ENCODE results near the gene KAT5. TPM values are rescaled to one million over a fixed set of nuclear protein-coding genes. Genes with fewer than 3 reads are reported as not detected.

KAT5 gene
- total and polyA plus RNA-seq, 2 experiments from 2014 or later, result 33.3 to 34.8 TPM

DNA sequence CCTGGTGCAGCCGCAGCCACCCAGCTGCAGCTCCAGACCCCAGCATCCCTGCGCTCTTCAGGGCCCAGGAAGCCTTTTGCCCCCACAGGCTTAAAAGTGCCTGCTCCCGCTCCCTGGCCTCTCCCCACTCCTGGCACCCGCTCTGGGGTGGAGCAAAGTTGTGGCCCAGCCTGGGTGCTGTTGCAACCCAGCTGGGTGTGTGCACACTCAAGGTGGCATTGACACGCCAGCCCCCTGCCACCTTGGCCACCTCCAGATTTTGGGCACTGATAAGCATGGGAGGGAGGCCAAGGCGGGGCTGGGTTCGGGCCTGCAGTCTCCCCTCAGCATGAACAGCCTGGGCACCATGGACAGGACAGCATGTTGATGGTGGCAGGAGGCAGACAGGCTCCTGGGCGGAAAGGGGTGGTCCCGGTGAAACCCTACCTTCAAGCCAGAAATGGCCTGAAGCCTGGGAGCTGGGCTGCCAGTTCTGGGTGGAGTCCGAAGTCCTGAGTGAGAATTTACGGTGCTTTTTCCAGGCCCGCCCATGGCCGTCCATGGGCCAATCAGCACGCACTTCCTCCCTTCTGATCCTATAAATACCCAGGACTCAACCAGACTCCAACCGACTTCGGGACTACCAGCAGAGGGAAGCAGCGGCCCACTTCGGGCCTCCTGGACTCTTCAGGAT is 32.1 kb downstream of the KAT5 start:
- Mint-ChIP-seq H3K9me3 (peaks cover 13% of the 10 kb centered on the region; the same call in 2 of the 3 replicates), H3K27me3 (ENCODE audit: insufficient read depth, low read depth, poor library complexity) (peaks cover 1% of the 10 kb centered on the region), H3K4me1 (no peaks in the 10 kb centered on the region; the same call in 2 of the 3 replicates), H3K36me3 (ENCODE audit: low read depth) (no peaks in the 10 kb centered on the region), H3K27ac (no peak overlapping the region), H3K4me3 (no peak overlapping the region)
- peak overlapping the region; percentile 74 for H2AFZ ChIP-seq
- no peaks in the 10 kb centered on the region for H3K4me1 ChIP-seq (ENCODE audit: insufficient read depth)
- H3K4me3 ChIP-seq, result no peak overlapping the region
- H3K79me2 ChIP-seq (replicated peaks; ENCODE audit: insufficient read depth), result no peaks in the 10 kb centered on the region
- no peaks in the 10 kb centered on the region for H3K36me3 ChIP-seq (ENCODE audit: insufficient read depth)
- DNase-seq (ENCODE audit: low spot score), result peak; percentile 78
- ATAC-seq, result peak; percentile 98
- no peak overlapping the region for H3K4me2 ChIP-seq
- no peaks in the 10 kb centered on the region for H3K9me2 ChIP-seq (ENCODE audit: insufficient read depth)
- H3K27me3 ChIP-seq (ENCODE audit: insufficient read depth), result peaks cover 5% of the 10 kb centered on the region; the same call in 1 of the 2 replicates
- no peak overlapping the region for H3K27ac ChIP-seq (ENCODE audit: low read depth)
- H4K20me1 ChIP-seq (replicated peaks; ENCODE audit: insufficient read depth), result no peaks in the 10 kb centered on the region
- H3F3A ChIP-seq (replicated peaks; ENCODE audit: low read depth), result no peaks in the 10 kb centered on the region
- TF ChIP-seq STAT1 (IDR thresholded peaks at IDR 0.05; ENCODE audit: unreplicated experiment) (no peak), JUNB (IDR thresholded peaks at IDR 0.05; ENCODE audit: unreplicated experiment) (no peak)
- TF ChIP-seq, protein P1, sequence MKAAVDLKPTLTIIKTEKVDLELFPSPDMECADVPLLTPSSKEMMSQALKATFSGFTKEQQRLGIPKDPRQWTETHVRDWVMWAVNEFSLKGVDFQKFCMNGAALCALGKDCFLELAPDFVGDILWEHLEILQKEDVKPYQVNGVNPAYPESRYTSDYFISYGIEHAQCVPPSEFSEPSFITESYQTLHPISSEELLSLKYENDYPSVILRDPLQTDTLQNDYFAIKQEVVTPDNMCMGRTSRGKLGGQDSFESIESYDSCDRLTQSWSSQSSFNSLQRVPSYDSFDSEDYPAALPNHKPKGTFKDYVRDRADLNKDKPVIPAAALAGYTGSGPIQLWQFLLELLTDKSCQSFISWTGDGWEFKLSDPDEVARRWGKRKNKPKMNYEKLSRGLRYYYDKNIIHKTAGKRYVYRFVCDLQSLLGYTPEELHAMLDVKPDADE (IDR thresholded peaks at IDR 0.05), result no peak
- TF ChIP-seq, protein P2, sequence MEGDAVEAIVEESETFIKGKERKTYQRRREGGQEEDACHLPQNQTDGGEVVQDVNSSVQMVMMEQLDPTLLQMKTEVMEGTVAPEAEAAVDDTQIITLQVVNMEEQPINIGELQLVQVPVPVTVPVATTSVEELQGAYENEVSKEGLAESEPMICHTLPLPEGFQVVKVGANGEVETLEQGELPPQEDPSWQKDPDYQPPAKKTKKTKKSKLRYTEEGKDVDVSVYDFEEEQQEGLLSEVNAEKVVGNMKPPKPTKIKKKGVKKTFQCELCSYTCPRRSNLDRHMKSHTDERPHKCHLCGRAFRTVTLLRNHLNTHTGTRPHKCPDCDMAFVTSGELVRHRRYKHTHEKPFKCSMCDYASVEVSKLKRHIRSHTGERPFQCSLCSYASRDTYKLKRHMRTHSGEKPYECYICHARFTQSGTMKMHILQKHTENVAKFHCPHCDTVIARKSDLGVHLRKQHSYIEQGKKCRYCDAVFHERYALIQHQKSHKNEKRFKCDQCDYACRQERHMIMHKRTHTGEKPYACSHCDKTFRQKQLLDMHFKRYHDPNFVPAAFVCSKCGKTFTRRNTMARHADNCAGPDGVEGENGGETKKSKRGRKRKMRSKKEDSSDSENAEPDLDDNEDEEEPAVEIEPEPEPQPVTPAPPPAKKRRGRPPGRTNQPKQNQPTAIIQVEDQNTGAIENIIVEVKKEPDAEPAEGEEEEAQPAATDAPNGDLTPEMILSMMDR (conservative IDR thresholded peaks at IDR 0.05; ENCODE audit: low read depth in 2 of 2), result peak; percentile 47 to 71

DNA sequence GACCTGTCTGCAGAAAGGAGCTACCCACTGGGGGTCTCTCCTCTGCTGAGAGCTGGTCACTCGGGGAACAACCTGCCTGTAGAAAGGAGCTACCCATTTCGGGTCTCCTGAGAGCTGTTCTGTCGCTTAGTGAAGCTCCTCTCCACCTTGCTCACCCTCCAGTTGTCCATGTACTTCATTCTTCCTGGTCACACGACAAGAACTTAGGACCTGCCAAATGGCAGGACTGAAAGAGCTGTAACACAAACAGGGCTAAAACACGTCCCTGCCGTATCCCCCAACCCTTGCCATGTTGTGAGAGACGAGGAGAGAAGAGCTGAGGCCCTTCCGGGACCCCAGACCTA is 32.6 kb downstream of the KAT5 start:
- no peak overlapping the region for H3K27ac Mint-ChIP-seq
- TF ChIP-seq, protein P2 (conservative IDR thresholded peaks at IDR 0.05; ENCODE audit: low read depth in 2 of 2), result 0 out of 4 replicates have a peak, but pooled peaks of 1 of the 2 experiments have one; percentile 3
- no peak for TF ChIP-seq ZNF114 (CRISPR knock-in tag; IDR thresholded peaks at IDR 0.05)
- TF ChIP-seq, protein P3, sequence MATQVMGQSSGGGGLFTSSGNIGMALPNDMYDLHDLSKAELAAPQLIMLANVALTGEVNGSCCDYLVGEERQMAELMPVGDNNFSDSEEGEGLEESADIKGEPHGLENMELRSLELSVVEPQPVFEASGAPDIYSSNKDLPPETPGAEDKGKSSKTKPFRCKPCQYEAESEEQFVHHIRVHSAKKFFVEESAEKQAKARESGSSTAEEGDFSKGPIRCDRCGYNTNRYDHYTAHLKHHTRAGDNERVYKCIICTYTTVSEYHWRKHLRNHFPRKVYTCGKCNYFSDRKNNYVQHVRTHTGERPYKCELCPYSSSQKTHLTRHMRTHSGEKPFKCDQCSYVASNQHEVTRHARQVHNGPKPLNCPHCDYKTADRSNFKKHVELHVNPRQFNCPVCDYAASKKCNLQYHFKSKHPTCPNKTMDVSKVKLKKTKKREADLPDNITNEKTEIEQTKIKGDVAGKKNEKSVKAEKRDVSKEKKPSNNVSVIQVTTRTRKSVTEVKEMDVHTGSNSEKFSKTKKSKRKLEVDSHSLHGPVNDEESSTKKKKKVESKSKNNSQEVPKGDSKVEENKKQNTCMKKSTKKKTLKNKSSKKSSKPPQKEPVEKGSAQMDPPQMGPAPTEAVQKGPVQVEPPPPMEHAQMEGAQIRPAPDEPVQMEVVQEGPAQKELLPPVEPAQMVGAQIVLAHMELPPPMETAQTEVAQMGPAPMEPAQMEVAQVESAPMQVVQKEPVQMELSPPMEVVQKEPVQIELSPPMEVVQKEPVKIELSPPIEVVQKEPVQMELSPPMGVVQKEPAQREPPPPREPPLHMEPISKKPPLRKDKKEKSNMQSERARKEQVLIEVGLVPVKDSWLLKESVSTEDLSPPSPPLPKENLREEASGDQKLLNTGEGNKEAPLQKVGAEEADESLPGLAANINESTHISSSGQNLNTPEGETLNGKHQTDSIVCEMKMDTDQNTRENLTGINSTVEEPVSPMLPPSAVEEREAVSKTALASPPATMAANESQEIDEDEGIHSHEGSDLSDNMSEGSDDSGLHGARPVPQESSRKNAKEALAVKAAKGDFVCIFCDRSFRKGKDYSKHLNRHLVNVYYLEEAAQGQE (IDR thresholded peaks at IDR 0.05; ENCODE audit: unreplicated experiment), result no peak
- H3K36me3 Mint-ChIP-seq (ENCODE audit: low read depth), result no peaks in the 10 kb centered on the region
- H3K4me3 Mint-ChIP-seq, result no peak overlapping the region
- Histone ChIP-seq H3F3A (replicated peaks; ENCODE audit: low read depth) (no peaks in the 10 kb centered on the region), H2AFZ (no peak overlapping the region), H3K4me3 (no peak overlapping the region), H3K4me1 (ENCODE audit: insufficient read depth) (no peaks in the 10 kb centered on the region), H3K27ac (ENCODE audit: low read depth) (no peak overlapping the region), H3K4me2 (no peak overlapping the region), H3K79me2 (replicated peaks; ENCODE audit: insufficient read depth) (no peaks in the 10 kb centered on the region), H4K20me1 (replicated peaks; ENCODE audit: insufficient read depth) (no peaks in the 10 kb centered on the region), H3K9me2 (ENCODE audit: insufficient read depth) (no peaks in the 10 kb centered on the region), H3K27me3 (ENCODE audit: insufficient read depth) (peaks cover 5% of the 10 kb centered on the region; the same call in 1 of the 2 replicates), H3K36me3 (ENCODE audit: insufficient read depth) (no peaks in the 10 kb centered on the region)
- ATAC-seq (no peak), DNase-seq (ENCODE audit: low spot score) (no peak)
- H3K4me1 Mint-ChIP-seq, result no peaks in the 10 kb centered on the region; the same call in 2 of the 3 replicates
- H3K9me3 Mint-ChIP-seq, result peaks cover 13% of the 10 kb centered on the region; the same call in 2 of the 3 replicates
- peaks cover 1% of the 10 kb centered on the region for H3K27me3 Mint-ChIP-seq (ENCODE audit: insufficient read depth, low read depth, poor library complexity)

Data from GM23338 (cell line).